Muscle of leg (tissue), 11 donors: ENCODE results near the gene GSTM2. TPM values are rescaled to one million over a fixed set of nuclear protein-coding genes. Genes with fewer than 3 reads are reported as not detected.
"Not testable (repeated sequence)": the region's sequence is repeated elsewhere in the genome, so short reads cannot be mapped to it uniquely, and the experiment has no call there.

Experiments
- DNase-seq: peaks from one replicate; pipeline ENCODE4 v3.0.0; 2013
- H3K27ac ChIP-seq: one replicate; pipeline ENCODE4 v1.5.1; 2013; ENCODE audit warnings: mild to moderate bottlenecking, low read length, control low read depth
- H3K27me3 ChIP-seq: one replicate; pipeline ENCODE4 v1.6.1; 2013; ENCODE audit warnings: low read length; ENCODE audit not compliant: control insufficient read depth, insufficient read depth
- H3K36me3 ChIP-seq: one replicate; pipeline ENCODE4 v1.6.1; 2013; ENCODE audit warnings: low read length; ENCODE audit not compliant: control insufficient read depth, insufficient read depth
- H3K4me1 ChIP-seq: one replicate; pipeline ENCODE4 v1.6.1; 2013; ENCODE audit warnings: low read length; ENCODE audit not compliant: control insufficient read depth, insufficient read depth
- H3K4me3 ChIP-seq: one replicate; pipeline ENCODE4 v1.5.1; 2013; ENCODE audit warnings: low read length, control low read depth
- H3K9me3 ChIP-seq: replicated peaks from 2 replicates; pipeline ENCODE4 v1.6.1; 2013; ENCODE audit warnings: low read depth, low read length; ENCODE audit not compliant: control insufficient read depth
- WGBS: methylation state at CpG from one replicate; pipeline ENCODE4 v1.1.5; 2013; ENCODE audit warnings: missing lambda C conversion rate; ENCODE audit not compliant: insufficient coverage; 5-methylcytosine and 5-hydroxymethylcytosine counted together
- polyA plus RNA-seq, 8 donors: library from polyadenylated mRNA; unstranded; fragments of 120-200 nt; gene quantifications; one replicate each; pipeline versions ENCODE4 v1.2.1 to v1.2.3, GENCODE V29; 2013; ENCODE audit warnings: inconsistent platforms in 1 of 8, low replicate concordance in 1 of 8; ENCODE audit not compliant: insufficient read length in 8 of 8, insufficient read depth in 1 of 8
- total RNA-seq: library from RNA; stranded (reverse); fragments of 120-200 nt; gene quantifications from one replicate; pipeline ENCODE4 v1.2.4, GENCODE V29; 2013

The GSTM2 gene
- total and polyA plus RNA-seq, 9 donors: 51.4 to 186 (median 142) TPM

- H3K27ac ChIP-seq, H3K27me3 ChIP-seq, H3K4me1 ChIP-seq, DNase-seq, H3K4me3 ChIP-seq, H3K9me3 ChIP-seq: not testable (repeated sequence)
- peaks cover 25% of the 10 kb centered on the region for H3K36me3 ChIP-seq
- WGBS: 100% methylated on average over 1 of the region's 2 CpGs
Measured at GRCh38 chr1:109673861-109674260, 6.0 kb downstream of the GSTM2 start.

- peak overlapping the region; percentile 47 for H3K27ac ChIP-seq
- 80% methylated on average over 1 of the region's 3 CpGs for WGBS
- H3K4me3 ChIP-seq, H3K27me3 ChIP-seq, H3K36me3 ChIP-seq, H3K9me3 ChIP-seq, H3K4me1 ChIP-seq: not testable (repeated sequence)
- peak; percentile 18 for DNase-seq
Measured at GRCh38 chr1:109676683-109677381, 9.0 kb downstream of the GSTM2 start.

- no peaks in the 10 kb centered on the region for H3K27me3 ChIP-seq
- H3K4me1 ChIP-seq: no peaks in the 10 kb centered on the region
- H3K9me3 ChIP-seq: no peaks in the 10 kb centered on the region
- H3K27ac ChIP-seq: no peak overlapping the region
- DNase-seq: no peak
- no peak overlapping the region for H3K4me3 ChIP-seq
- no CpG with 5 or more reads among the region's 3 CpGs for WGBS
- H3K36me3 ChIP-seq: peaks cover 6% of the 10 kb centered on the region
Measured at GRCh38 chr1:109677459-109677858, 9.6 kb downstream of the GSTM2 start.

GRCh38 chr1:109678637-109679036, 10.8 kb downstream of the GSTM2 start:
- not testable (repeated sequence) for H3K27ac ChIP-seq, H3K27me3 ChIP-seq, H3K4me3 ChIP-seq, H3K9me3 ChIP-seq, H3K4me1 ChIP-seq, DNase-seq, H3K36me3 ChIP-seq
- no CpG with 5 or more reads among the region's 2 CpGs for WGBS

- not testable (repeated sequence) for H3K9me3 ChIP-seq, H3K4me3 ChIP-seq, H3K36me3 ChIP-seq, H3K4me1 ChIP-seq, H3K27me3 ChIP-seq, H3K27ac ChIP-seq, DNase-seq
- WGBS: 100% methylated on average over 2 of the region's 6 CpGs
Measured at GRCh38 chr1:109684777-109685176, 16.9 kb downstream of the GSTM2 start.

GRCh38 chr1:109685399-109685798, 17.5 kb downstream of the GSTM2 start:
- whole genome bisulfite sequencing: no CpG with 5 or more reads among the region's 1 CpG
- H3K4me3 ChIP-seq, H3K27me3 ChIP-seq, H3K36me3 ChIP-seq, H3K4me1 ChIP-seq, H3K9me3 ChIP-seq, H3K27ac ChIP-seq, DNase-seq: not testable (repeated sequence)

GRCh38 chr1:109685890-109686289, 18.0 kb downstream of the GSTM2 start:
- not testable (repeated sequence) for H3K27me3 ChIP-seq, H3K4me3 ChIP-seq, H3K36me3 ChIP-seq, DNase-seq, H3K4me1 ChIP-seq, H3K27ac ChIP-seq, H3K9me3 ChIP-seq
- no CpG with 5 or more reads among the region's 4 CpGs for WGBS

- H3K9me3 ChIP-seq, H3K27me3 ChIP-seq, H3K4me1 ChIP-seq, DNase-seq, H3K36me3 ChIP-seq: not testable (repeated sequence)
- peak overlapping the region; percentile 78 for H3K27ac ChIP-seq
- WGBS: 45% methylated on average over 2 of the region's 11 CpGs
- peak overlapping the region; percentile 61 for H3K4me3 ChIP-seq
Measured at GRCh38 chr1:109687109-109687508, 19.3 kb downstream of the GSTM2 start.

- DNase-seq: peak; percentile 91
- H3K27ac ChIP-seq: peak within 1 kb of the TSS; percentile 78
Measured at GRCh38 chr1:109687641-109688499, 20.0 kb downstream of the GSTM2 start, which contains the start of gene GSTM1. Gene GSTM1 (plus strand): TSS chr1:109687817. CDS start chr1:109687874, 57 bp downstream.

GRCh38 chr1:109689844-109690405, 22.1 kb downstream of the GSTM2 start:
- Histone ChIP-seq H3K36me3 (peaks cover 7% of the 10 kb centered on the region), H3K4me1 (peaks cover 3% of the 10 kb centered on the region), H3K9me3 (no peaks in the 10 kb centered on the region), H3K4me3 (no peak overlapping the region), H3K27ac (no peak overlapping the region), H3K27me3 (no peaks in the 10 kb centered on the region)
- DNase-seq: no peak
- WGBS: 48% methylated on average over 3 of the region's 6 CpGs

More at GRCh38 chr1:109687641-109688499, 20.0 kb downstream of the GSTM2 start, which contains the start of gene GSTM1:
- 5% methylated on average over 5 of the region's 46 CpGs for WGBS
- Histone ChIP-seq H3K9me3 (no peaks in the 10 kb centered on the region), H3K4me1 (peaks cover 3% of the 10 kb centered on the region), H3K27me3 (no peaks in the 10 kb centered on the region), H3K4me3 (peak within 1 kb of the TSS; percentile 61), H3K36me3 (peaks cover 7% of the 10 kb centered on the region)
